Neural cell (in vitro differentiated cells): ENCODE measurements around the gene DENND11. TPM values are rescaled to one million over a fixed set of nuclear protein-coding genes. Genes with fewer than 3 reads are reported as not detected.

Source experiments
- H2AFZ ChIP-seq: fragments of 200-600, 300-800 bp; sonication (generic), shearing (Covaris generic); 2 replicates; pipeline ENCODE4 v1.6.0; 2014; ENCODE audit warnings: low read depth, mild to moderate bottlenecking, antibody characterized with exemption, low read length, moderate library complexity
- H3F3A ChIP-seq: fragments of 200-600 bp; shearing (Covaris generic); 2 replicates; pipeline ENCODE4 v1.6.1; 2016; ENCODE audit warnings: mild to moderate bottlenecking, moderate library complexity, mixed read lengths, antibody characterized with exemption, low read length; ENCODE audit not compliant: insufficient read depth, poor library complexity, severe bottlenecking
- H3K27ac ChIP-seq: fragments of 200-600, 300-800 bp; sonication (generic), shearing (Covaris generic); 2 replicates; pipeline ENCODE4 v1.5.1; 2014; ENCODE audit warnings: mild to moderate bottlenecking, low read length, moderate library complexity
- H3K27me3 ChIP-seq: fragments of 300-800, 200-600 bp; sonication (generic), shearing (Covaris generic); 2 replicates; pipeline ENCODE4 v1.6.0; 2014; ENCODE audit warnings: mild to moderate bottlenecking, low read depth, low read length, moderate library complexity; ENCODE audit not compliant: insufficient read depth
- H3K36me3 ChIP-seq: fragments of 300-800, 200-600 bp; sonication (generic), shearing (Covaris generic); 2 replicates; pipeline ENCODE4 v1.5.1; 2014; ENCODE audit warnings: mild to moderate bottlenecking, antibody characterized with exemption, low read length, moderate library complexity; ENCODE audit not compliant: insufficient read depth
- H3K4me2 ChIP-seq: fragments of 300-800, 200-600 bp; sonication (generic), shearing (Covaris generic); 2 replicates; pipeline ENCODE4 v1.6.0; 2014; ENCODE audit warnings: mild to moderate bottlenecking, low read length
- H3K4me3 ChIP-seq: fragments of 300-800, 200-600 bp; sonication (generic), shearing (Covaris generic); 2 replicates; pipeline ENCODE4 v1.5.1; 2014; ENCODE audit warnings: mild to moderate bottlenecking, low read length, moderate library complexity
- H3K79me2 ChIP-seq: fragments of 200-600 bp; shearing (Covaris generic); replicated peaks from 2 replicates; pipeline ENCODE4 v1.6.0; 2014; ENCODE audit warnings: mild to moderate bottlenecking, low read length, moderate library complexity; ENCODE audit not compliant: insufficient read depth
- H3K9ac ChIP-seq: fragments of 300-800, 200-600 bp; sonication (generic), shearing (Covaris generic); 2 replicates; pipeline ENCODE4 v1.6.1; 2016; ENCODE audit warnings: mild to moderate bottlenecking, low read length, mixed read lengths
- H3K9me2 ChIP-seq: fragments of 200-600 bp; shearing (Covaris generic); 2 replicates; pipeline ENCODE4 v1.6.1; 2016; ENCODE audit warnings: mild to moderate bottlenecking, low read length, mixed read lengths; ENCODE audit not compliant: insufficient read depth
- H3K9me3 ChIP-seq: fragments of 200-600, 300-800 bp; sonication (generic), shearing (Covaris generic); 2 replicates; pipeline ENCODE4 v1.6.1; 2016; ENCODE audit warnings: mild to moderate bottlenecking, mixed run types, low read length, moderate library complexity, mixed read lengths
- H4K20me1 ChIP-seq: fragments of 200-600 bp; shearing (Covaris generic); 2 replicates; pipeline ENCODE4 v1.6.1; 2016; ENCODE audit warnings: mild to moderate bottlenecking, mixed run types; ENCODE audit not compliant: insufficient read depth
- CTCF ChIP-seq: fragments of 450-650 bp; IDR thresholded peaks from 2 replicates; pipeline ENCODE4 v1.5.1; 2014; ENCODE audit warnings: antibody characterized with exemption, mild to moderate bottlenecking, moderate library complexity; ENCODE audit not compliant: poor library complexity, severe bottlenecking
- EP300 ChIP-seq: fragments of 450-650 bp; conservative IDR thresholded peaks from 2 replicates; pipeline ENCODE4 v1.6.1; 2014; ENCODE audit warnings: antibody characterized with exemption, mild to moderate bottlenecking, moderate library complexity; ENCODE audit not compliant: poor library complexity, severe bottlenecking
- EZH2 ChIP-seq: fragments of 200-600, 300-800 bp; shearing (Covaris generic), sonication (generic); IDR thresholded peaks from 2 replicates; pipeline ENCODE4 v1.6.1; 2014; ENCODE audit warnings: antibody characterized with exemption, low read length, borderline replicate concordance, mild to moderate bottlenecking; ENCODE audit not compliant: insufficient read depth, poor library complexity, severe bottlenecking
- MXI1 ChIP-seq: fragments of 450-650 bp; conservative IDR thresholded peaks from 2 replicates; pipeline ENCODE4 v1.6.1; 2014; ENCODE audit warnings: antibody characterized with exemption, mild to moderate bottlenecking; ENCODE audit not compliant: poor library complexity, severe bottlenecking
- POLR2AphosphoS5 ChIP-seq: IDR thresholded peaks from 2 replicates; pipeline ENCODE4 v1.6.1; 2012
- RAD21 ChIP-seq: fragments of 450-650 bp; conservative IDR thresholded peaks from 2 replicates; pipeline ENCODE4 v1.6.1; 2014; ENCODE audit warnings: antibody characterized with exemption, mild to moderate bottlenecking, moderate library complexity
- REST ChIP-seq: IDR thresholded peaks from 2 replicates; pipeline ENCODE4 v1.6.1; 2012; ENCODE audit warnings: borderline replicate concordance
- SMC3 ChIP-seq: fragments of 450-650 bp; conservative IDR thresholded peaks from 2 replicates; pipeline ENCODE4 v1.6.1; 2014; ENCODE audit warnings: antibody characterized with exemption, mild to moderate bottlenecking, moderate library complexity; ENCODE audit not compliant: poor library complexity
- TAF1 ChIP-seq: IDR thresholded peaks from 2 replicates; pipeline ENCODE4 v1.6.1; 2012; ENCODE audit warnings: low read depth
- polyA plus RNA-seq: library from polyadenylated mRNA; depleted of rRNA; stranded (reverse); fragments of >200 nt; gene quantifications from 2 replicates; pipeline ENCODE4 v1.2.3, GENCODE V29; 2014

DENND11 gene
- polyA plus RNA-seq, 1 donor from 2014 or later = 24.5 TPM

GRCh38 chr7:141715794-141716689 is 14.1 kb upstream of the DENND11 start:
- Histone ChIP-seq H2AFZ (no peak overlapping the region), H4K20me1 (no peaks in the 10 kb centered on the region), H3K36me3 (no peaks in the 10 kb centered on the region), H3K9ac (no peak overlapping the region), H3K4me2 (no peak overlapping the region), H3F3A (no peaks in the 10 kb centered on the region), H3K27me3 (no peaks in the 10 kb centered on the region), H3K27ac (no peak overlapping the region), H3K79me2 (no peaks in the 10 kb centered on the region), H3K9me2 (no peaks in the 10 kb centered on the region), H3K4me3 (no peak overlapping the region), H3K9me3 (no peaks in the 10 kb centered on the region)
- TF ChIP-seq MXI1 (no peak), EP300 (no peak), EZH2 (no peak), POLR2AphosphoS5 (no peak), SMC3 (no peak), RAD21 (no peak), REST (no peak), TAF1 (no peak), CTCF (no peak)

GRCh38 chr7:141715018-141715417 is 13.1 kb upstream of the DENND11 start:
- Histone ChIP-seq H3K27ac (no peak overlapping the region), H3K36me3 (no peaks in the 10 kb centered on the region), H3K9me2 (no peaks in the 10 kb centered on the region), H3K4me2 (no peak overlapping the region), H3F3A (no peaks in the 10 kb centered on the region), H3K79me2 (no peaks in the 10 kb centered on the region), H2AFZ (no peak overlapping the region), H3K27me3 (no peaks in the 10 kb centered on the region), H3K4me3 (no peak overlapping the region), H3K9ac (no peak overlapping the region), H4K20me1 (no peaks in the 10 kb centered on the region), H3K9me3 (no peaks in the 10 kb centered on the region)
- TF ChIP-seq CTCF (no peak), EZH2 (no peak), SMC3 (no peak), MXI1 (no peak), POLR2AphosphoS5 (no peak), REST (no peak), RAD21 (no peak), EP300 (no peak), TAF1 (no peak)
